ACC112 (cell line): Measurements from ENCODE around the gene PHKG2.
A peak's percentile ranks its signal among the peaks of the same experiment; 100 is the strongest.

Experiments
- H2AFZ ChIP-seq: fragments of 200-600 bp; sonication (generic); one replicate; pipeline ENCODE4 v1.6.0; 2017; ENCODE audit warnings: antibody characterized with exemption, low read length; ENCODE audit not compliant: unreplicated experiment
- H3K27ac ChIP-seq: fragments of 200-600 bp; sonication (generic); 2 replicates; pipeline ENCODE4 v1.5.1; 2014; ENCODE audit warnings: low read depth, mild to moderate bottlenecking, antibody characterized with exemption, low read length, moderate library complexity
- H3K27me3 ChIP-seq: fragments of 200-600 bp; sonication (generic); 2 replicates; pipeline ENCODE4 v1.6.1; 2014; ENCODE audit warnings: mild to moderate bottlenecking, antibody characterized with exemption, low read length, moderate library complexity, mixed read lengths; ENCODE audit not compliant: insufficient read depth
- H3K36me3 ChIP-seq: fragments of 200-600 bp; sonication (generic); 2 replicates; pipeline ENCODE4 v1.6.1; 2016; ENCODE audit warnings: mild to moderate bottlenecking, antibody characterized with exemption, low read length, moderate library complexity, mixed read lengths; ENCODE audit not compliant: insufficient read depth
- H3K4me1 ChIP-seq: fragments of 200-600 bp; sonication (generic); one replicate; pipeline ENCODE4 v1.6.1; 2016; ENCODE audit warnings: low read length, mixed read lengths; ENCODE audit not compliant: insufficient read depth, unreplicated experiment, control insufficient read depth
- H3K4me3 ChIP-seq: fragments of 200-600 bp; sonication (generic); 2 replicates; pipeline ENCODE4 v1.5.1; 2014; ENCODE audit warnings: mild to moderate bottlenecking, low read depth, low read length
- H3K79me2 ChIP-seq: fragments of 200-600 bp; sonication (generic); one replicate; pipeline ENCODE4 v1.6.0; 2016; ENCODE audit warnings: low read length; ENCODE audit not compliant: control insufficient read depth, unreplicated experiment, insufficient read depth

Gene PHKG2

GRCh38 chr16:30728321-30728720, 19.9 kb upstream of the PHKG2 start:
- H3K27me3 ChIP-seq = no peaks in the 10 kb centered on the region

GRCh38 chr16:30728899-30729672, 19.1 kb upstream of the PHKG2 start:
- H3K4me3 ChIP-seq = no peak overlapping the region
- peaks cover 47% of the 10 kb centered on the region for H3K36me3 ChIP-seq

More at GRCh38 chr16:30728321-30728720, 19.9 kb upstream of the PHKG2 start:
- H3K36me3 ChIP-seq = peaks cover 49% of the 10 kb centered on the region
- H3K27ac ChIP-seq = no peak overlapping the region
- no peak overlapping the region for H3K4me3 ChIP-seq
- no peaks in the 10 kb centered on the region for H3K4me1 ChIP-seq
- no peak overlapping the region for H2AFZ ChIP-seq
- H3K79me2 ChIP-seq = peaks cover 10% of the 10 kb centered on the region

GRCh38 chr16:30731411-30731810, 16.8 kb upstream of the PHKG2 start:
- H2AFZ ChIP-seq = no peak overlapping the region
- peaks cover 47% of the 10 kb centered on the region for H3K36me3 ChIP-seq
- no peaks in the 10 kb centered on the region for H3K27me3 ChIP-seq
- no peak overlapping the region for H3K4me3 ChIP-seq
- peaks cover 2% of the 10 kb centered on the region for H3K79me2 ChIP-seq
- H3K4me1 ChIP-seq = no peaks in the 10 kb centered on the region
- H3K27ac ChIP-seq = no peak overlapping the region

More at GRCh38 chr16:30728899-30729672, 19.1 kb upstream of the PHKG2 start:
- no peak overlapping the region for H2AFZ ChIP-seq
- H3K27ac ChIP-seq = no peak overlapping the region
- H3K4me1 ChIP-seq = no peaks in the 10 kb centered on the region
- H3K79me2 ChIP-seq = peaks cover 9% of the 10 kb centered on the region
- H3K27me3 ChIP-seq = no peaks in the 10 kb centered on the region

DNA sequence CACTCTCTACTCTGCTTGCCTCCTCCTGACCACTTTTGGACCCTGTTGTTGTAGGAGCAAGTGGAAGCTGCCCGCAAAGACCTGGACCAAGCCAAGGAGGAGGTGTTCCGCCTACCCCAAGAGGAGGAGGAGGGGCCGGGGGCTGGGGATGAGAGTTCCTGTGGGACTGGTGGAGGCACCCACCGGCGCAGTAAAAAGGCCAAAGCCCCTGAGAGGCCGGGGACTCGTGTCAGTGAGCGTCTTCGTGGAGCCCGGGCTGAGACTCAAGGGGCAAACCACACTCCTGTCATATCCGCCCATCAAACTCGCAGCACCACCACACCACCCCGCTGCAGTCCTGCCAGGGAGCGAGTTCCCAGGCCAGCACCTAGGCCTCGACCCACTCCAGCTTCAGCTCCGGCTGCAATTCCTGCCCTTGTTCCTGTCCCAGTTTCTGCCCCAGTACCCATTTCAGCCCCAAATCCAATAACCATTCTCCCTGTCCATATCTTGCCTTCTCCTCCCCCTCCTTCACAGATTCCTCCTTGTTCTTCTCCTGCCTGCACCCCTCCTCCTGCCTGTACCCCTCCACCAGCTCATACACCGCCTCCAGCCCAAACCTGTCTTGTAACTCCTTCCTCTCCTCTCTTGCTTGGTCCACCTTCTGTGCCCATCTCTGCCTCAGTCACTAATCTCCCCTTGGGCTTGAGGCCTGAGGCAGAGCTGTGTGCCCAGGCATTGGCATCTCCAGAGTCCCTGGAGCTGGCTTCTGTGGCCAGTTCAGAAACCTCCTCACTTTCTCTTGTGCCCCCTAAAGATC, 11.0 kb upstream of the PHKG2 start:
- Histone ChIP-seq H3K4me1 (peaks cover 28% of the 10 kb centered on the region), H3K79me2 (peaks cover 8% of the 10 kb centered on the region), H2AFZ (no peak overlapping the region), H3K4me3 (no peak overlapping the region), H3K27me3 (no peaks in the 10 kb centered on the region), H3K36me3 (peaks cover 30% of the 10 kb centered on the region; the same call in 1 of the 2 replicates), H3K27ac (no peak overlapping the region)

DNA sequence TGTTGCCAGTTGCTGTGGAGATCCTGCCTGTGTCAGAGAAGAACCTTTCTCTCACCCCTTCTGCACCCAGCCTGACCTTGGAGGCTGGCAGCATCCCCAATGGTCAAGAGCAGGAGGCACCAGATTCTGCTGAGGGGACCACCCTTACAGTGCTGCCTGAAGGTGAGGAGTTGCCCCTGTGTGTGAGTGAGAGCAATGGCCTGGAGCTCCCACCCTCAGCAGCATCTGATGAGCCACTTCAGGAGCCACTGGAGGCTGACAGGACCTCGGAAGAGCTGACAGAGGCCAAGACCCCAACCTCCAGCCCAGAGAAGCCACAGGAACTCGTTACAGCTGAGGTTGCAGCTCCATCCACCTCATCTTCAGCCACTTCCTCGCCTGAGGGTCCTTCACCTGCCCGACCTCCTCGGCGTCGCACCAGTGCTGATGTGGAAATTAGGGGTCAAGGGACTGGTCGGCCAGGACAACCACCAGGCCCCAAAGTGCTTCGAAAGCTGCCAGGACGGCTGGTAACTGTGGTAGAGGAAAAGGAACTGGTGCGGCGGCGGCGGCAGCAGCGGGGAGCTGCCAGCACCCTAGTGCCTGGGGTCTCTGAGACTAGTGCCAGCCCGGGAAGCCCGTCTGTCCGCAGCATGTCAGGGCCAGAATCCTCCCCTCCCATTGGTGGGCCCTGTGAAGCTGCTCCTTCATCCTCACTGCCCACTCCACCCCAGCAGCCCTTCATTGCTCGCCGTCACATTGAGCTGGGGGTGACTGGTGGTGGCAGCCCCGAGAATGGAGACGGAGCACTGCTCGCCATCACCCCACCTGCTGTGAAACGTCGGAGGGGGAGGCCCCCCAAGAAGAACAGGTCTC, 10.2 kb upstream of the PHKG2 start:
- Histone ChIP-seq H3K36me3 (peaks cover 25% of the 10 kb centered on the region; the same call in 1 of the 2 replicates), H3K79me2 (peaks cover 9% of the 10 kb centered on the region), H3K27me3 (no peaks in the 10 kb centered on the region), H3K27ac (no peak overlapping the region), H3K4me3 (no peak overlapping the region), H2AFZ (no peak overlapping the region), H3K4me1 (peaks cover 28% of the 10 kb centered on the region)

- H3K27me3 ChIP-seq = no peaks in the 10 kb centered on the region
- peaks cover 28% of the 10 kb centered on the region for H3K4me1 ChIP-seq
- no peak overlapping the region for H3K4me3 ChIP-seq
- H2AFZ ChIP-seq = no peak overlapping the region
- peaks cover 21% of the 10 kb centered on the region; the same call in 1 of the 2 replicates for H3K36me3 ChIP-seq
- peak overlapping the region; percentile 91 for H3K27ac ChIP-seq
- H3K79me2 ChIP-seq = peaks cover 9% of the 10 kb centered on the region
Measured at GRCh38 chr16:30738984-30739951, 9.0 kb upstream of the PHKG2 start.

DNA sequence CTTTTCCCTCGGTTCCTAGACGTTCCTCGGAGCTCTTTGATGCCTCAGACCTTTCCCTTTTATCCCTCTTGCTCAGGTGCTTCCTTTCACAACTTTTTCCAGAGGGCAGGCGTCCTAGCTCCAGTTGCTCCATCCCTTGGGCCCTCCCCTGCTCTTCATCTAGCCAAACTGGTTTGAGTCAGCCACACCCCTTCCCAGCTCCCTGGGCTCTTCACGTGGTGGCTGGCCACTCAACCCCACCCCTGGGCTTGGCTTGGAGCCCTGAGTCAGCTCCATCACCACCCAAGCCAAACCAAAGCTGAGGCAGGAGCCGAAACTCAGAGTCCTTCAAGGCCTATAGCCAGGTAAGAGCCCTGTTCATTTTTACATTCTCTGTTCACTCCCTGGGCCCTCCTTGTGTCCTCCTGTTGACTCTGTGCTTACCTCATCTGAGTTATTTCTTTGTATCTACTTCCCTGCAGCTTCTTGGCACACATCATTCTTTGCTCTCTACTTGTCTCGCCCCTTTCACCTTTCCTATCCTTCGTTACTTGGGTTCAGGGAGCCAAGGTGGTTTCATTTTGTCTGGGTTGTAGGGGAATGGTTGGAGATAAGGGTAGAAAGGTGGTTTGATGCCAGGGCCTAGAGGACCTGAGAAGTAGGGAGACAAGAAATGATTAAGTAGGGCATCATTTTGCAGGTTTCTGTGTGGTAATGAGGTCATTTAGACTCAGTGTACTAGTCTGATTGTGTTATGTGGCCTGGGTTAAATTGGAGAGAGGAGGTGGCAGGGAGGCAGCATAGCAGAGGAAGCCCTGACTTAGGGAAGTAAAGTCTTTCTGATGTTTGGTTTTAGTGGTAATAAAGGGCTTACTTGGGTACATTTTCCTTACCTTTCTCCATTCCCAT, 7.6 kb upstream of the PHKG2 start:
- Histone ChIP-seq H3K4me3 (peak overlapping the region; percentile 71), H3K36me3 (peaks cover 21% of the 10 kb centered on the region), H3K4me1 (peaks cover 28% of the 10 kb centered on the region), H3K27me3 (no peaks in the 10 kb centered on the region), H3K79me2 (peaks cover 9% of the 10 kb centered on the region), H2AFZ (no peak overlapping the region), H3K27ac (peak overlapping the region; percentile 91)

- H3K36me3 ChIP-seq = peaks cover 14% of the 10 kb centered on the region
- peak overlapping the region; percentile 71 for H3K4me3 ChIP-seq
- peak overlapping the region; percentile 91 for H3K27ac ChIP-seq
- H3K27me3 ChIP-seq = no peaks in the 10 kb centered on the region
- H2AFZ ChIP-seq = no peak overlapping the region
- peaks cover 9% of the 10 kb centered on the region for H3K79me2 ChIP-seq
- peaks cover 28% of the 10 kb centered on the region for H3K4me1 ChIP-seq
Measured at GRCh38 chr16:30741461-30741914, 6.7 kb upstream of the PHKG2 start.

- Histone ChIP-seq H3K79me2 (peaks cover 9% of the 10 kb centered on the region), H3K27ac (no peak overlapping the region), H3K36me3 (peaks cover 8% of the 10 kb centered on the region), H3K4me3 (no peak overlapping the region), H3K4me1 (peaks cover 37% of the 10 kb centered on the region), H3K27me3 (no peaks in the 10 kb centered on the region), H2AFZ (no peak overlapping the region)
Measured at GRCh38 chr16:30743716-30744115, 4.5 kb upstream of the PHKG2 start.
